A549 (cell line): ENCODE results near the gene LMX1B.
A peak's percentile ranks its signal among the peaks of the same experiment; 100 is the strongest.

ENCODE experiments used
- CTCF ChIP-seq: fragments of >200 bp; sonication (Bioruptor Twin); formaldehyde crosslinking; IDR thresholded peaks from 3 replicates; pipeline ENCODE4 v1.5.1; 2016
- MAX ChIP-seq: IDR thresholded peaks from 2 replicates; pipeline ENCODE4 v1.6.1; 2012
- NPAS2 ChIP-seq: fragments of 250-450 bp; sonication (Bioruptor Pico); IDR thresholded peaks from 2 replicates; pipeline ENCODE4 v1.8.0; 2022; ENCODE audit warnings: mild to moderate bottlenecking, moderate library complexity, borderline replicate concordance

- TF ChIP-seq NPAS2 (CRISPR knock-in tag) (0 out of 2 replicates have a peak, but pooled peaks have one; percentile 30), MAX (peak; percentile 99), CTCF (peak; percentile 80)
Measured at GRCh38 chr9:126704892-126705766, 91.4 kb downstream of the LMX1B start.
